Ascending aorta (tissue), 2 donors: ENCODE results near the gene WIPF3. TPM values are rescaled to one million over a fixed set of nuclear protein-coding genes. Genes with fewer than 3 reads are reported as not detected.

Experiments
- DNase-seq, 2 donors: peaks; one replicate each; pipeline ENCODE4 v3.0.0-alpha.2; 2019; ENCODE audit warnings: low spot score in 2 of 2
- H3K27ac ChIP-seq, 2 donors: fragments of 200-600 bp; sonication (generic); one replicate each; pipeline ENCODE4 v1.5.1; 2016 to 2017; ENCODE audit warnings: mild to moderate bottlenecking in 1 of 2
- H3K27me3 ChIP-seq: fragments of 200-600 bp; sonication (generic); one replicate; pipeline ENCODE4 v1.5.1; 2017
- H3K36me3 ChIP-seq, 2 donors: fragments of 200-600 bp; sonication (generic); one replicate each; pipeline ENCODE4 v1.5.1; 2016
- H3K4me1 ChIP-seq, 2 donors: fragments of 200-600 bp; sonication (generic); one replicate each; pipeline ENCODE4 v1.5.1; 2016 to 2017; ENCODE audit warnings: mild to moderate bottlenecking in 1 of 2
- H3K4me3 ChIP-seq, 2 donors: fragments of 200-600 bp; sonication (generic); one replicate each; pipeline ENCODE4 v1.5.1; 2016 to 2017; ENCODE audit warnings: mild to moderate bottlenecking in 1 of 2
- H3K9me3 ChIP-seq, 2 donors: fragments of 200-600 bp; sonication (generic); one replicate each; pipeline ENCODE4 v1.5.1; 2016
- intact Hi-C: fragments of 100-400 bp; cut with DNase I; formaldehyde crosslinking; loops from one replicate; pipeline ENCODE4 v1.15.1; 2023
- total RNA-seq: library from RNA; depleted of rRNA; stranded (reverse); fragments of >200 nt; gene quantifications from one replicate; pipeline ENCODE4 v1.1.0, GENCODE V29; 2016
- TF ChIP-seq, protein P1 (sequence below), 3 experiments: fragments of 200-600 bp in 2 of 3; fragments of 450-650 bp in 1 of 3; sonication (generic) in 2 of 3; IDR thresholded peaks; one replicate each; pipeline ENCODE4 v1.5.1; 2016 to 2019; ENCODE audit warnings: antibody characterized with exemption in 3 of 3, mild to moderate bottlenecking in 1 of 3, moderate library complexity in 1 of 3

The WIPF3 gene
- total RNA-seq, 1 donor from 2014 or later = 4.6 TPM

DNA sequence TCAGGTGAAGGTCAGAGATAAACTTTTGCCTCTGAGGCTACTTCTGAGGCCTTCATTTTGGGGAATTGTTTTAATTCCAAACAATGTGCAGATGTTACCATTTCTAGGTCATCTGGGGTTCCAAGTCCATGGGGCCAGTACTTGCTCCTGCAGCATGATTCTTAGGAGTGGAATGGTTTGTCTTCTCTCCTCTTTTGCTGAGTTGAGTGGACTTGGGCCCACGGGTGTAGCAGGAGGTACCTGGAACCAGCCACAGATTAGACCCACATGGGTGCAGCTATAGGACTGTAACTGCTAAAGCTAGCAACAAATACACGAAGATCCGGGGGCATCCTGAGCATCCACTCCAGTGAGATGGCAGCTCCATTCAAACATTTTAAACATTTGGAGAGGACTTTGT is 41.6 kb downstream of the WIPF3 start:
- no peak for DNase-seq
- no peak overlapping the region for H3K27ac ChIP-seq
- no peaks in the 10 kb centered on the region for H3K36me3 ChIP-seq
- H3K4me1 ChIP-seq = no peaks in the 10 kb centered on the region
- no peaks in the 10 kb centered on the region for H3K9me3 ChIP-seq
- intact Hi-C loops = no loop called here
- H3K4me3 ChIP-seq = no peak overlapping the region
- TF ChIP-seq, protein P1, sequence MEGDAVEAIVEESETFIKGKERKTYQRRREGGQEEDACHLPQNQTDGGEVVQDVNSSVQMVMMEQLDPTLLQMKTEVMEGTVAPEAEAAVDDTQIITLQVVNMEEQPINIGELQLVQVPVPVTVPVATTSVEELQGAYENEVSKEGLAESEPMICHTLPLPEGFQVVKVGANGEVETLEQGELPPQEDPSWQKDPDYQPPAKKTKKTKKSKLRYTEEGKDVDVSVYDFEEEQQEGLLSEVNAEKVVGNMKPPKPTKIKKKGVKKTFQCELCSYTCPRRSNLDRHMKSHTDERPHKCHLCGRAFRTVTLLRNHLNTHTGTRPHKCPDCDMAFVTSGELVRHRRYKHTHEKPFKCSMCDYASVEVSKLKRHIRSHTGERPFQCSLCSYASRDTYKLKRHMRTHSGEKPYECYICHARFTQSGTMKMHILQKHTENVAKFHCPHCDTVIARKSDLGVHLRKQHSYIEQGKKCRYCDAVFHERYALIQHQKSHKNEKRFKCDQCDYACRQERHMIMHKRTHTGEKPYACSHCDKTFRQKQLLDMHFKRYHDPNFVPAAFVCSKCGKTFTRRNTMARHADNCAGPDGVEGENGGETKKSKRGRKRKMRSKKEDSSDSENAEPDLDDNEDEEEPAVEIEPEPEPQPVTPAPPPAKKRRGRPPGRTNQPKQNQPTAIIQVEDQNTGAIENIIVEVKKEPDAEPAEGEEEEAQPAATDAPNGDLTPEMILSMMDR (IDR thresholded peaks at IDR 0.05) = no peak
- H3K27me3 ChIP-seq = no peaks in the 10 kb centered on the region

DNA sequence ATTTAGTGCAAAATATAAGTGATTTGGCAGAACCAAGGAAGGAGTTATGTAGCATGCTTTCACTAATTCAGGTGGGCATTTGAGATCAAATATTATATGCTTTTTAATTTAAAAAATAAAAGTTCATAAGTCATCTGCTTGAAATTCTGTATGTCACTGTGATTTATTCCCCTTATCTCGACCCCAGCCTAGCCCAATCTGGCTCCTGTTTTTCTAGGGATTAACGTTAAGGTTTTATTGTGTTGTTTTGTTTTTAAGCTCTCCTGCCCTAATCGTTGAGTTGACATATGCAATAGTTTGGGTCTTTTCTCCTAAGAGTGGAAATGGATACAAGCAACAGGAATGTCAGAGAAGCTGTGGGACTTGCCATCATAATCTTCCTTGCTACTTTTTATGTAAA is 42.6 kb downstream of the WIPF3 start:
- intact Hi-C loops = no loop called here
- Histone ChIP-seq H3K27me3 (no peaks in the 10 kb centered on the region), H3K36me3 (no peaks in the 10 kb centered on the region), H3K4me1 (no peaks in the 10 kb centered on the region), H3K9me3 (no peaks in the 10 kb centered on the region), H3K4me3 (no peak overlapping the region), H3K27ac (no peak overlapping the region)
- no peak for DNase-seq
- TF ChIP-seq, protein P1 (IDR thresholded peaks at IDR 0.05) = no peak

DNA sequence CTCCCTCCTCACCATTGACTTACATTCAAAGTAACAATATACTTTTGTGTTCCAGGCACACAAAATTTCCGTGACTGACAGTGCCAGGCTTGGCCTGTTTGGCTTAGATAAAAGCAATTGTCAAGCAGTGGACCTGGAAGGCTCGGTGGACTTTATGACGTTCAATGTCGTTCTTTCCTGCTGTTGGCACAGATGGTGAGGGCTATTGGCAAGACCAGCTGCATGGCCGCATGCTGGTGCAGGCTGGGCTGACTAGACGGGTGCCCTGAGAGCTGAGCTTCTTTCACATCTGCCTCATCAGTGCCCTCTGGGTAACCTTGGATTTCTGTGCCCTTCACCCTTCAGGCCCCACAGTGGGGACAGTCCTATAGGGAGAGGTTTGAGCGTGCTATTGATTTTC is 45.2 kb downstream of the WIPF3 start:
- Histone ChIP-seq H3K4me3 (no peak overlapping the region), H3K9me3 (no peaks in the 10 kb centered on the region), H3K4me1 (no peaks in the 10 kb centered on the region), H3K27ac (no peak overlapping the region), H3K27me3 (no peaks in the 10 kb centered on the region), H3K36me3 (no peaks in the 10 kb centered on the region)
- intact Hi-C loops = no loop called here
- no peak for DNase-seq
- TF ChIP-seq, protein P1 (IDR thresholded peaks at IDR 0.05) = no peak

DNA sequence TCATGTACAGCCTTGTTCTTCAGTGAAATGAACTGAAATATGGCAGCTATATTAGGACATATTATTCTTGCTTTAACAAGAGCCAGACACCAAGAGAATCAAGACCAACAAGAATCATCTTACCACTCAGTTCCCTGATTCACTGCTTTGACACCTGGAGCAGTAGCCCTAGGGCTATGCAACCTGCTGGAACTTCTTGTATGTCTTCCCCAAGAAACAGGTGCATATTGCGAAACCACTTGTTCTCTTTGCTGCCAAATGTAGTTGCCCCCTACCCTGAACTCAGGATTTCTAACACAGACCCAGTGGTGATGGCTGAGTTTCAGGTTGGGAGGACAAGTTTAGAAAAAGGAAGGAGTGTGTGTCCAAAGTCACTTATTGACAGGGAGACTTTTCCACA is 46.1 kb downstream of the WIPF3 start:
- Histone ChIP-seq H3K27ac (no peak overlapping the region), H3K27me3 (no peaks in the 10 kb centered on the region), H3K4me3 (no peak overlapping the region), H3K4me1 (no peaks in the 10 kb centered on the region), H3K36me3 (no peaks in the 10 kb centered on the region), H3K9me3 (no peaks in the 10 kb centered on the region)
- DNase-seq = no peak
- TF ChIP-seq, protein P1 (IDR thresholded peaks at IDR 0.05) = no peak
- intact Hi-C loops = no loop called here

DNA sequence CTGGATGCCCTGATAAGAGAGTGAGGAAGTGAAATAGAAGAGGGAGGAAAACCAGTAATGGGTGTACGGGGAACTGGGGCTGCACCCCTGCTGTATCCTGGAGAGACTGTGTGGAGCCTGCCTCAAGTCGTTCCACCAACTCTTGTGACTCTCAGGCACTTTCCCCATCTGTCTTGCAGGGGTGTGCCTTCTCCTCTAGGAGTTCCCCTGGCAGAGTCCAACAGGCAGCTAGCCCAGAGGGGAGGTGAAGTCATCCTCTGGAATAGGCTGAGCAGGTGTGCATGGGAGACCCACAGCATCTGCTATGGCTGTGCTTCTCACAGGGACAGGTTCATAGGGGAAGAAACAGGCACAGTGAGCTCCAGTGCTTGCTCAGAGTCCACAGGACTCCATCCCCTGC is 46.8 kb downstream of the WIPF3 start:
- intact Hi-C loops = no loop called here
- TF ChIP-seq, protein P1 (IDR thresholded peaks at IDR 0.05) = no peak
- DNase-seq = no peak

DNA sequence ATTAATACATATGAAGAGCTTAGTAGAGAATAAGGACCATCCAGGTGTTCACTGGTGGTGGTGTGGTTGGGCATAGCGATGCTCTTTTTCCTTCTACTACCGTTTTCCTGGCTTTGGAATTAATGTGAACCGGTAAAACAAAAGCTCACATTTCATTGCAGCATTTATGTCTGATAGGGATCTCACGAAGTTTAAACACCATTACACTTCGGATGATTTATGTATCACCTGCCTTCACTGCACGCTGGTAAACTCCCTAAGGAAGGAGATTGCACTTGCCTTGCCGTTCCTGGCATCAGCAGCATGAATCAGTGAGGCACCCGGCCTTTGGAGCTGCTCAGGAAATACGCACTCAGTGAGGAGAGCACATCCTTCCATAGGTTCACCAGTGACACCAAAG is 47.5 kb downstream of the WIPF3 start:
- TF ChIP-seq, protein P1 (IDR thresholded peaks at IDR 0.05) = no peak
- Histone ChIP-seq H3K27me3 (no peaks in the 10 kb centered on the region), H3K4me1 (no peaks in the 10 kb centered on the region), H3K4me3 (no peak overlapping the region), H3K27ac (no peak overlapping the region), H3K9me3 (no peaks in the 10 kb centered on the region), H3K36me3 (no peaks in the 10 kb centered on the region)
- intact Hi-C loops = no loop called here
- DNase-seq = no peak

More for the DNA sequence above, 46.8 kb downstream of the WIPF3 start:
- Histone ChIP-seq H3K4me1 (no peaks in the 10 kb centered on the region), H3K36me3 (no peaks in the 10 kb centered on the region), H3K9me3 (no peaks in the 10 kb centered on the region), H3K27me3 (no peaks in the 10 kb centered on the region), H3K27ac (no peak overlapping the region), H3K4me3 (no peak overlapping the region)
